Spleen (tissue), 11 donors: ENCODE data around the gene FAM156B. TPM values are rescaled to one million over a fixed set of nuclear protein-coding genes. Genes with fewer than 3 reads are reported as not detected.
"Not testable (repeated sequence)": the region's sequence is repeated elsewhere in the genome, so short reads cannot be mapped to it uniquely, and the experiment has no call there.

Experiments
- DNase-seq: peaks from one replicate; pipeline ENCODE4 v3.0.0-alpha.2; 2020
- H3K27ac ChIP-seq, 8 donors: fragments of 200-600 bp; sonication (generic) in 7 of 8; 1 replicate in 4 of 8; 2 replicates in 4 of 8; pipeline versions ENCODE4 v1.5.0 to v1.8.0; 2016 to 2021; ENCODE audit warnings: inconsistent platforms in 4 of 8, mild to moderate bottlenecking in 4 of 8, moderate library complexity in 1 of 8
- H3K27me3 ChIP-seq, 7 donors: fragments of 200-600 bp; sonication (generic) in 6 of 7; replicated peaks in 1 of 7; 1 replicate in 4 of 7; 2 replicates in 3 of 7; pipeline versions ENCODE4 v1.5.0 to v1.8.0; 2016 to 2021; ENCODE audit warnings: inconsistent platforms in 3 of 7, mild to moderate bottlenecking in 1 of 7
- H3K36me3 ChIP-seq, 6 donors: fragments of 200-600 bp; sonication (generic) in 5 of 6; 1 replicate in 4 of 6; 2 replicates in 2 of 6; pipeline versions ENCODE4 v1.5.0 to v1.8.0; 2016 to 2021; ENCODE audit warnings: inconsistent platforms in 2 of 6
- H3K4me1 ChIP-seq, 6 donors: fragments of 200-600 bp; sonication (generic) in 5 of 6; 1 replicate in 3 of 6; 2 replicates in 3 of 6; pipeline versions ENCODE4 v1.5.0 to v1.8.0; 2016 to 2021; ENCODE audit warnings: inconsistent platforms in 3 of 6
- H3K4me3 ChIP-seq, 8 donors: fragments of 200-600 bp; sonication (generic) in 7 of 8; 1 replicate in 4 of 8; 2 replicates in 4 of 8; pipeline versions ENCODE4 v1.5.0 to v1.8.0; 2016 to 2021; ENCODE audit warnings: inconsistent platforms in 4 of 8, mild to moderate bottlenecking in 4 of 8, moderate library complexity in 2 of 8
- H3K9me3 ChIP-seq, 8 donors: fragments of 200-600 bp; sonication (generic) in 7 of 8; 1 replicate in 4 of 8; 2 replicates in 4 of 8; pipeline versions ENCODE4 v1.5.0 to v1.8.0; 2016 to 2021; ENCODE audit warnings: inconsistent platforms in 4 of 8
- POLR2A ChIP-seq, 3 donors: fragments of 450-650 bp; IDR thresholded peaks; one replicate each; pipeline ENCODE4 v1.5.1; 2017; ENCODE audit warnings: antibody characterized with exemption in 3 of 3, mild to moderate bottlenecking in 1 of 3
- POLR2AphosphoS5 ChIP-seq, 3 donors: sonication (generic); formaldehyde crosslinking; IDR thresholded peaks; one replicate each; pipeline ENCODE4 v1.5.1; 2017; ENCODE audit warnings: antibody characterized with exemption in 3 of 3
- WGBS, 5 donors: extraction: QIAGEN DNeasy Blood & Tissue Kit in 3 of 5; methylation state at CpG; one replicate each; pipeline versions ENCODE4 v1.1.5 to v1.1.7; 2013 to 2018; 5-methylcytosine and 5-hydroxymethylcytosine counted together
- intact Hi-C: fragments of 100-400 bp; cut with DNase I; formaldehyde crosslinking; loops from one replicate; pipeline ENCODE4 v1.15.0; 2023; ENCODE audit warnings: low total_unique reads
- polyA plus RNA-seq, 3 donors: library from polyadenylated mRNA; stranded (reverse); fragments of 200-250 nt; gene quantifications; one replicate each; pipeline ENCODE4 v1.2.1, GENCODE V29; 2013
- total RNA-seq, 7 donors: library from RNA; depleted of rRNA in 3 of 7; stranded (reverse); fragments of >200 nt in 3 of 7; fragmentation: NEBNext Ultra II Directional in 4 of 7; extraction: Animal tissue kit (Norgen Biotek cat#: 25700) in 4 of 7; gene quantifications; one replicate each; pipeline versions ENCODE4 v1.1.0 to v1.2.1, GENCODE V29; 2016 to 2021
- TF ChIP-seq, protein P1 (sequence below), 11 experiments: fragments of 200-600 bp in 7 of 11; fragments of 450-650 bp in 4 of 11; sonication (generic) in 4 of 11; IDR thresholded peaks in 8 of 11; conservative IDR thresholded peaks in 3 of 11; 1 replicate in 7 of 11; 2 replicates in 4 of 11; pipeline versions ENCODE4 v1.4.0 to v1.8.0; 2016 to 2021; ENCODE audit warnings: antibody characterized with exemption in 11 of 11, inconsistent platforms in 4 of 11, mild to moderate bottlenecking in 1 of 11
- donor health status: healthy with polysubstance abuse.
- donor health status: DM: no; HTN: no; CAD: no; lungs with moderate emphysema.
- donor health status: DM: no; HTN: no; CAD: no.
- donor health status: Bipolar disorder and iron deficiency.
- donor health status: healthy.
- donor health status: DM: no; HTN: no; CAD: no.
- donor health status: DM: yes; HTN: yes; CAD: no.

Gene FAM156B
- total and polyA plus RNA-seq, 10 donors, result 9.5 to 90.8 (median 25.5) TPM

DNA sequence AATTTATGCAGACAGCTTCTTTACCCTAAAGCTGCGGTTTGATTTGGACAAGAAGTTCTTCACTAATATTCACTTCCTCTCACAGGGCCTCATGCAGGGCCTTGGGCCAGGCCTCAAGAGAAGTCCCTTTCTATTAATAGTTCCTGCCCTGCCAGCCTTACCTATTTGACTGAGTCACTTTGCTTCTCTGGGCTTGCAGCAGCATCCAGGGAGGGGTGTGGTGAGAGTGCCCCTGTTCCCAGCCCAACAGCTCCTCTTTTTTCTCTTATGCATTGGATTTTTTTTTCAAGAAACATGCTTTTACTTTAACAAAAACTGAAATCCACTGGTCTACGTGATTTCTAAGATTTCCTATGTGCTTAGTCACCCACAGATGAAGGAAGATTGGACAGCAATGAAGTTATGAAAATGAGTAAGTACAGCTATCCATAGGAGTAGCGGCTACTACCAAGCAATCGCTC, 26.7 kb downstream of the FAM156B start:
- WGBS, 5 donors, result 20 to 42% (median 39%) methylated on average over 4 of the region's 4 CpGs
- Histone ChIP-seq H3K4me3 (peak overlapping the region in 1 of 8 donors; percentile 29), H3K27ac (peak overlapping the region in 5 of 8 donors; percentile 7 to 61 (median 57)), H3K36me3 (no peaks in the 10 kb centered on the region), H3K4me1 (peaks cover 0 to 34% (median 22%) of the 10 kb centered on the region in 6 donors), H3K27me3 (peaks cover 0 to 10% (median 0%) of the 10 kb centered on the region in 7 donors), H3K9me3 (no peaks in the 10 kb centered on the region)
- TF ChIP-seq POLR2A (IDR thresholded peaks at IDR 0.05) (no peak), POLR2AphosphoS5 (IDR thresholded peaks at IDR 0.05) (no peak)
- TF ChIP-seq, protein P1, sequence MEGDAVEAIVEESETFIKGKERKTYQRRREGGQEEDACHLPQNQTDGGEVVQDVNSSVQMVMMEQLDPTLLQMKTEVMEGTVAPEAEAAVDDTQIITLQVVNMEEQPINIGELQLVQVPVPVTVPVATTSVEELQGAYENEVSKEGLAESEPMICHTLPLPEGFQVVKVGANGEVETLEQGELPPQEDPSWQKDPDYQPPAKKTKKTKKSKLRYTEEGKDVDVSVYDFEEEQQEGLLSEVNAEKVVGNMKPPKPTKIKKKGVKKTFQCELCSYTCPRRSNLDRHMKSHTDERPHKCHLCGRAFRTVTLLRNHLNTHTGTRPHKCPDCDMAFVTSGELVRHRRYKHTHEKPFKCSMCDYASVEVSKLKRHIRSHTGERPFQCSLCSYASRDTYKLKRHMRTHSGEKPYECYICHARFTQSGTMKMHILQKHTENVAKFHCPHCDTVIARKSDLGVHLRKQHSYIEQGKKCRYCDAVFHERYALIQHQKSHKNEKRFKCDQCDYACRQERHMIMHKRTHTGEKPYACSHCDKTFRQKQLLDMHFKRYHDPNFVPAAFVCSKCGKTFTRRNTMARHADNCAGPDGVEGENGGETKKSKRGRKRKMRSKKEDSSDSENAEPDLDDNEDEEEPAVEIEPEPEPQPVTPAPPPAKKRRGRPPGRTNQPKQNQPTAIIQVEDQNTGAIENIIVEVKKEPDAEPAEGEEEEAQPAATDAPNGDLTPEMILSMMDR (IDR thresholded peaks at IDR 0.05 in 8 of 11, conservative IDR thresholded peaks at IDR 0.05 in 3 of 11), result no peak
- intact Hi-C loops, result no loop called here
- DNase-seq, result peak; percentile 70

DNA sequence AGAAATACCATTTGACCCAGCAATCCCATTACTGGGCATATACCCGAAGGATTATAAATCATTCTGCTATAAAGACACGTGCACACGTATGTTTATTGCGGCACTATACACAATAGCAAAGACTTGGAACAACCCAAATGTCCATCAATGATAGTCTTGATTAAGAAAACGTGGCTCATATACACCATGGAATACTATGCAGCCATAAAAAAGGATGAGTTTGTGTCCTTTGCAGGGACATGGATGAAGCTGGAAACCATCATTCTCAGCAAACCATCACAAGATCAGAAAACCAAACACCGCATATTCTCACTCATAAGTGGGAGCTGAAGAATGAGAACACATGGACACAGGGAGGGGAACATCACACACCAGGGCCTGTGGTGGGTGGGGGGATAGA, 33.1 kb downstream of the FAM156B start:
- H3K9me3 ChIP-seq, intact Hi-C loops, H3K4me3 ChIP-seq, DNase-seq, H3K4me1 ChIP-seq, H3K36me3 ChIP-seq, H3K27ac ChIP-seq: not testable (repeated sequence)
- WGBS, 5 donors, result 76 to 98% (median 89%) methylated on average over 6 of the region's 6 CpGs
- peaks cover 0 to 10% (median 0%) of the 10 kb centered on the region in 7 donors for H3K27me3 ChIP-seq

DNA sequence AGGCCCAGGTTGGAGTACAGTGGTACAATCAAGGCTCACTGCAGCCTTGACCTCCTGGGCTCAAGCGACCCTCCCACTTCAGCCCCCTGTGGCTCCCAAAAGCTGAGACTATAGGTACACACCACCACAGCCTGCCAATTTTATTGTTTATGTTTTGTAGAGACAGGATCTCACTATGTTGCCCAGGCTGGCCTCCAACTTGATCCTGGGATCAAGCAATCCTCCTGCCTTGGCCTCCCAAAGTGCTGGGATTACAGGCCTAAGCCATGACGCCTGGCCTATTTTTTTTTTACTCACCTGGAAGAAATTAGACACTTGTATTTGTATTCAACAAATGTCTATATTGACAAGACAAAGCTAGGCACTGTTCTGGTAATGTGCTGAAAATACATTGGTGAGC, 36.1 kb downstream of the FAM156B start:
- no peak for TF ChIP-seq POLR2AphosphoS5 (IDR thresholded peaks at IDR 0.05)
- TF ChIP-seq, protein P1 (IDR thresholded peaks at IDR 0.05 in 8 of 11, conservative IDR thresholded peaks at IDR 0.05 in 3 of 11), result no peak
- TF ChIP-seq POLR2A (IDR thresholded peaks at IDR 0.05), result no peak
- H3K36me3 ChIP-seq, result no peaks in the 10 kb centered on the region

DNA sequence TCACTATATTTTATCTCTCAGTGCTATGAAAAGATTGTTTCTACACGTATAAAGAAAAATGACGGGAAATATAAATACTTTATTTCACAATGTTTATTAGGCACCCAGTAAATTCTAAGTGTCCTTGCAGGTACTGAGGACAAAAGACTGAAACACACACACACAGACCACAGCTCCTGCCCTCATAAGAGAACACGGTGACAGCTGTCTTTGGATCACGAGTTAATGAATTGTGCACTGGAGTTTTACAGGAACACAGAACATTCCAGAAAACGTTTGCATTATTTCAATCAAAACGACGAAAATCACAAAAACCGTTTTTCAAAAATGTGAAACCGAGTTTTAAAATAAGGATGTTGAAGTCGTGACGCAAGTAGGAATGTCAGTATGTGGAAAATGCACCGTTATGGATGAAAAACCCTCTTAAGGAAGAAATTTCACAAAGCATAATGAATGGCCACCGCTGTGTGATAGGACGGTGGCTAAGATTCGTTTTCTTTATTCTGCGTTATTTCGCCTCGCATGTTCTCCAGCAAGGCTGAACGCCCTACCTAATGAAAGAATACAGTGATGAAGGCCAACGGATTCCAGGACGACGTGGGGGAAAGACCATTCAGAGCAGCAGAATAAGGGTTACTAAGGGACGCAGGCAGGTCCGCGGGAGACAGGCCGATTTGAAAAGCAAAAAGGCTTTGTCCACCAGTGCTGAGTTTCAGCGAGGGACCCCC, 37.0 kb downstream of the FAM156B start:
- intact Hi-C loops, result no loop called here
- Histone ChIP-seq H3K9me3 (peaks cover 0 to 3% (median 0%) of the 10 kb centered on the region in 8 donors), H3K27me3 (no peaks in the 10 kb centered on the region), H3K4me1 (peaks cover 0 to 10% (median 6%) of the 10 kb centered on the region in 6 donors), H3K4me3 (peak overlapping the region; percentile 34 to 77 (median 52)), H3K36me3 (no peaks in the 10 kb centered on the region), H3K27ac (peak overlapping the region; percentile 90 to 98 (median 94))
- 4 to 10% (median 5%) methylated on average over 25 to 27 of the region's 27 CpGs for WGBS, 5 donors
- no peak for DNase-seq
- TF ChIP-seq, protein P1 (IDR thresholded peaks at IDR 0.05 in 8 of 11, conservative IDR thresholded peaks at IDR 0.05 in 3 of 11), result no peak
- TF ChIP-seq POLR2A (IDR thresholded peaks at IDR 0.05), result no peak

More for the DNA sequence above, 36.1 kb downstream of the FAM156B start:
- DNase-seq, result no peak
- intact Hi-C loops, result no loop called here
- WGBS, 5 donors, result 76 to 100% (median 97%) methylated on average over 2 of the region's 2 CpGs
- H3K27ac ChIP-seq, result no peak overlapping the region
- peaks cover 0 to 3% (median 0%) of the 10 kb centered on the region in 8 donors for H3K9me3 ChIP-seq
- H3K4me1 ChIP-seq, result peaks cover 0 to 10% (median 6%) of the 10 kb centered on the region in 6 donors
- H3K4me3 ChIP-seq, result no peak overlapping the region
- H3K27me3 ChIP-seq, result no peaks in the 10 kb centered on the region
